ENCODE data around the gene BRD9. TPM values are rescaled to one million over a fixed set of nuclear protein-coding genes. Genes with fewer than 3 reads are reported as not detected.
A peak's percentile ranks its signal among the peaks of the same experiment; 100 is the strongest.
"Not testable (repeated sequence)": the region's sequence is repeated elsewhere in the genome, so short reads cannot be mapped to it uniquely, and the experiment has no call there.

The BRD9 gene
- total RNA-seq, 1 donor from 2014 or later = 27.9 TPM

GRCh38 chr5:865168-865521, 27.5 kb downstream of the BRD9 start:
- ATAC-seq = no peak
- DNase-seq (ENCODE audit: missing footprints) = no peak
- intact Hi-C loops (cut with DNase I) = no loop called here

DNA sequence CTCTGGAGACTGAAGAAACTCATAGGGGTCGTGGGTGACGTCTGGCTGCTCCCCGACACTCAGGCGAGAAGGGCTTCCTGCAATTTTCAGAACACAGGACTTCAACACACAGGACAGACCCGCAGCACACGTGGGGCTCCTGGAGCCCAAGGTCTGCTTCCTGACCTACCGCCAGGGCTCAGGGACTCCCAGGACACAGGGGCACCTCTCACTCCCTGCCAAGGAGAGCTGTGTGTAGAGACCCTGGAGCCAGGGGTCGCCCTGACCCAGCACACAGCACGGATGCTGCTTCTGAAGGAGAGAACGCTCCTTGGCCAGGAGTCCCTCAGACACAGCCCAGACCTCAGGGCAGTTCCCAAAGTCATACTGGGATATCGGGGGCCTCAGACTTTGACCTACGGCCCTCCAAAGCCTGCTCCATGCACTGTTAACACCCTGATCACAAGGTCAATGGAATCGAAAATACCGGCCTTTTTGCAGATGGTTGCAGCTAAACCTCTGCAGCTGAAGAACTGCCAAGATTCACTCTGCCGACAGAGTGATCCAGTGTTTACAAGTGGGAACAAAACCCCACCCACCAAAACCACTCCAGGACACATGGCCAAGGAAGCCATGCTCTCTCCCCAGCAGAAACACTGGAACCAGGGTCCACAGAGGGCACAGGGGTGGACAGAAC, 28.0 kb downstream of the BRD9 start:
- intact Hi-C loops (cut with DNase I) = no loop called here
- ATAC-seq = no peak
- DNase-seq (ENCODE audit: missing footprints) = no peak

DNA sequence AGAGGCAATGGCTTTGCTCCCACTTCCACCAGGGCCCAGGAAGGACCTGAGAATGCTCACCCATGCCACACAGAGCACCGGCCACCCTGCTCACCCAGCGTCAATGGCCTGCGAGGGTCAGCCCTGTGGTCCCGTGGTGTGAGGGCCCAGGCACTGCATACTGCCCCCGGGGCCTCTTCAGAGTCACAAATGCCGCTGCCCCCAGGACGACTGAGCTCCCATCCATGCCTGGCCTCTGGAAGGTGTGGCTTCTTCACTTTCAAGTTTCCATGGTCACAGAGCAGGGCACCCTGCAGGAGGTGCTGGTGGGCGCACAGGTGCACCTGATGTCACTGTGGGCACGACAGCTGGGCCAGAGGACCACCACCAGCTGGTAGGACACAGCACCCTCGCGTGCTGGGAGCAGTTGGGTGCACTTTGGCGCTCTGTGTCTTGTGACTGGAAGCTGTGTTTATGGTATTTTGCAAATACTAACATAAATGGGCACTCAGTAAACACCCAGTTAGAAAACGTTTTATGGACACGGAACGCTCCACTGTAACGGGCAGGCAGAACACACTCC, 29.3 kb downstream of the BRD9 start:
- ATAC-seq (no peak), DNase-seq (ENCODE audit: missing footprints) (no peak)
- intact Hi-C loops (cut with DNase I) = no loop called here

GRCh38 chr5:862367-863243, 30.0 kb downstream of the BRD9 start:
- ATAC-seq (no peak), DNase-seq (ENCODE audit: missing footprints) (no peak)
- intact Hi-C loops (cut with DNase I) = no loop called here

DNA sequence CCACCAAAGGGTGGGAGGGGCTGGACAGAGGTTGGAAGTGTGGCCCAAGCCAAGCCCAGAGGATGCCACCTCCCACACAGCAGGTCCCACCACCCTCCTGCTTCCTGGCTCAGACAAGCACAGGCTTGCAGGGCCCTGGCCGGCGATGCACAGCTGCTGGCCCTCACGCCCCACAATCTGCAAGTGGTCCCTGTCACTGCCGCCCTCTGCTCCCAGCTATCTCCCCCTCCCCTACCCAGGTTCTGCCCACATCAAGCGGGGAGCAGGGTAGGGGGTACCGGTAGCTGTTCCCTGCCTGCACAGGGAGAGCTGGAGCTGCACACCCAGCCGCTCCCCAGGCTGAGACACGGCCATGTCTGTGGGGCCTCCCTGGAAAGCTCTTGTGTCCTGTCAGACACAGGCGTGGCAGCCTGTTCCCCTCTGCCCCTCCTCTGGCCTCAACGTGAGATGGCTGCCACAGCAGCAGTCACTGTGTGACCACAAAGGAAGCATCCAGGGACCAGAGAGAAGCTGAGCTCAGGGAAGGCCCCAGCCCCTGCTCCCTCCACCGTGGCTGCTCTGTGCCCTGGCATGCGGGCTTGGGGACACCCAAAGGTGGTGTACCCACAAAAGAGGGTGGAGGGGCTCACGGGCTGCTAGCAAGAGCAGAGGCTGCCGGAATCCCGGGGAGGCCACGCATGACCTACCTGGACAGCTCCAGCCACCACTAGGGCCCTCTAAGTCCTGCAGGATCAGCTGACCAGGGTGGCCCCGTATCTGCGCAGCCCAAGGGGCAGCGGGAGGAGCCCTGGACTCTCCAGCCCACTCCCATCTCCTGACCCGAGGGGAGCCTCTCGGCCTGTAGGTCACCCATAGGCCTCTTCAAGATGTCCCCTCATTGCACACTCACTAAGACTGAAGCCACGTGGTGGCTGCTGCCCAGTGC, 30.9 kb downstream of the BRD9 start:
- intact Hi-C loops (cut with DNase I) = no loop called here
- DNase-seq (ENCODE audit: missing footprints) (peak; percentile 70), ATAC-seq (no peak)

GRCh38 chr5:860506-861150, 32.0 kb downstream of the BRD9 start:
- ATAC-seq = no peak
- intact Hi-C loops (cut with DNase I) = no loop called here
- DNase-seq (ENCODE audit: missing footprints) = no peak

GRCh38 chr5:859798-860296, 32.8 kb downstream of the BRD9 start:
- ATAC-seq = no peak
- no peak for DNase-seq (ENCODE audit: missing footprints)
- intact Hi-C loops (cut with DNase I) = no loop called here

DNA sequence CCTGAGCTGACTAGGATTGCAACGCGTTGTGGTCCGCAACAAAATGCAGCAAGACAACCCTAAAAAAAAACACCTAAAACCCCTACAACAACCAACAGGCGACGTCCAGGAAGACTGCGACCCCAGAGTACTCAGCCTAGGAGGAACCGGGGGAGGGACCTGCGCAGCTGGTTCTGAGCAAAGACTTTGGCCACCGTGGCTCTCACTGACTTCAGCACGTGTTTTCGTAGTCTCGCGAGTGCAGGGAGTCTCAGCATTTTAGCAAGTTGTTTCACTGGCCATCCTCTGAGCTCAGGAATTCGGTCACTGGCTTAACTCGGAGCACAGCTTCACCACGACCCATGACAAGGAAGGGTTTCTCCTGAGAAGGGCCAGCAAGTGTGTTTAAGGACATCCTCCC, 33.2 kb downstream of the BRD9 start:
- ATAC-seq = no peak
- intact Hi-C loops (cut with DNase I) = no loop called here
- DNase-seq (ENCODE audit: missing footprints) = no peak

GRCh38 chr5:858726-859125, 33.9 kb downstream of the BRD9 start:
- intact Hi-C loops (cut with DNase I) = no loop called here
- ATAC-seq = no peak

GRCh38 chr5:856531-857425, 35.8 kb downstream of the BRD9 start:
- intact Hi-C loops (cut with DNase I) = no loop called here
- no peak for DNase-seq (ENCODE audit: missing footprints)
- no peak for ATAC-seq

More at GRCh38 chr5:858726-859125, 33.9 kb downstream of the BRD9 start:
- DNase-seq (ENCODE audit: missing footprints) = no peak

GRCh38 chr5:855771-856530, 36.6 kb downstream of the BRD9 start:
- intact Hi-C loops (cut with DNase I) = no loop called here
- ATAC-seq (no peak), DNase-seq (ENCODE audit: missing footprints) (no peak)

- intact Hi-C loops (cut with DNase I) = no loop called here
- DNase-seq (ENCODE audit: missing footprints) (no peak), ATAC-seq (no peak)
Measured at GRCh38 chr5:854966-855743, 37.4 kb downstream of the BRD9 start.

DNA sequence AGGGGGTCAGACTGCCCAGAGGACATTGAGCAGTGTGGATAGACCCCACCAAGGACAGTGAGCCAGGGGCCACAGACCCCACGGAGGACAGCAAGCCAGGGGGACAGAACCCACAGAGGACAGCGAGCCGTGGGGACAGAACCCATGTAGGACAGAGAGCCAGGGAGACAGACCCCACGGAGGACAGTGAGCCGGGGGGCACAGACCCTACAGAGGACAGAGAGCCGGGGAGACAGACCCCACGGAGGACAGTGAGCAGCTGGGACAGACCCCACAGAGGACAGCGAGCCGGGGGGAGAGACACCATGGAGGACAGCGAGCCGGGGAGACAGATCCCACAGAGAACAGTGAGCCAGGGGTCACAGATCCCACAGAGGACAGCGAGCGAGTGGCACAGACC, 38.4 kb downstream of the BRD9 start:
- no peak for DNase-seq (ENCODE audit: missing footprints)
- intact Hi-C loops (cut with DNase I) = no loop called here
- no peak for ATAC-seq

- DNase-seq (ENCODE audit: missing footprints); intact Hi-C loops (cut with DNase I); ATAC-seq: not testable (repeated sequence)
Measured at GRCh38 chr5:853416-854090, 39.0 kb downstream of the BRD9 start.

All from Right ventricle myocardium inferior (tissue), 1 donor.